ENCODE measurements around the gene TTC3. TPM values are rescaled to one million over a fixed set of nuclear protein-coding genes. Genes with fewer than 3 reads are reported as not detected.

The TTC3 gene
- total RNA-seq, 1 donor from 2014 or later: 223 TPM

DNA sequence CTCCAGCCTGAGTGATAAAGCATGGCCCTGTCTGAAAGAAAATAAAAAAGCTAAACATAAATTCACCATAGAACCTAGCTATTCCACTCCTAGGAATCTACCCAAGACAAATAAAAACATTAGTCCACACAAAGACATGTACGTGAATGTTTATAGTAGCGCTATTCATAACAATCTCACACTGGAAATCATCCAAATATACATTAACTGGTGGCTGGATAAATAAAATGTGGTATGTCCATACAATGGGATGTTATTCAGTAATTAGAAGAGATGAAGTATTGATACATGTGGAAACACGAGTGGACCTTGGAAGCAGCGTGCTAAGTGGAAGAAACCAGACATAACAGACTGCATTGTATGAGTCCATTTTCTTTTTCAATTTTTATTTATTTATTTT lies 36.9 kb upstream of the TTC3 start:
- Histone ChIP-seq H3K27ac (ENCODE audit: low read depth, low read length) (no peak overlapping the region), H3K9me3 (ENCODE audit: insufficient read depth, low read depth, low read length) (no peaks in the 10 kb centered on the region), H2AFZ (ENCODE audit: low read depth, low read length) (no peak overlapping the region), H4K20me1 (ENCODE audit: insufficient read depth, low read length) (no peaks in the 10 kb centered on the region), H3K27me3 (ENCODE audit: insufficient read depth, low read length) (no peaks in the 10 kb centered on the region), H3K79me2 (ENCODE audit: insufficient read depth, low read length) (no peaks in the 10 kb centered on the region), H3K4me1 (ENCODE audit: insufficient read depth, low read length) (no peaks in the 10 kb centered on the region), H3K36me3 (ENCODE audit: insufficient read depth, low read length) (no peaks in the 10 kb centered on the region), H3K4me2 (ENCODE audit: low read length) (no peak overlapping the region), H3K4me3 (ENCODE audit: insufficient read depth, low read depth, low read length) (no peak overlapping the region), H3K9ac (ENCODE audit: low read length) (no peak overlapping the region)
- no peak for DNase-seq (ENCODE audit: low read depth)
- Mint-ChIP-seq H3K27me3 (ENCODE audit: low read depth, unreplicated experiment) (no peaks in the 10 kb centered on the region), H3K4me1 (ENCODE audit: low read depth, unreplicated experiment) (peaks cover 9% of the 10 kb centered on the region), H3K9me3 (ENCODE audit: unreplicated experiment) (no peaks in the 10 kb centered on the region), H3K4me3 (ENCODE audit: unreplicated experiment) (no peak overlapping the region), H3K36me3 (ENCODE audit: low read depth, unreplicated experiment) (no peaks in the 10 kb centered on the region), H3K27ac (ENCODE audit: unreplicated experiment) (no peak overlapping the region)
- FAIRE-seq: no peak
- TF ChIP-seq, protein P1, sequence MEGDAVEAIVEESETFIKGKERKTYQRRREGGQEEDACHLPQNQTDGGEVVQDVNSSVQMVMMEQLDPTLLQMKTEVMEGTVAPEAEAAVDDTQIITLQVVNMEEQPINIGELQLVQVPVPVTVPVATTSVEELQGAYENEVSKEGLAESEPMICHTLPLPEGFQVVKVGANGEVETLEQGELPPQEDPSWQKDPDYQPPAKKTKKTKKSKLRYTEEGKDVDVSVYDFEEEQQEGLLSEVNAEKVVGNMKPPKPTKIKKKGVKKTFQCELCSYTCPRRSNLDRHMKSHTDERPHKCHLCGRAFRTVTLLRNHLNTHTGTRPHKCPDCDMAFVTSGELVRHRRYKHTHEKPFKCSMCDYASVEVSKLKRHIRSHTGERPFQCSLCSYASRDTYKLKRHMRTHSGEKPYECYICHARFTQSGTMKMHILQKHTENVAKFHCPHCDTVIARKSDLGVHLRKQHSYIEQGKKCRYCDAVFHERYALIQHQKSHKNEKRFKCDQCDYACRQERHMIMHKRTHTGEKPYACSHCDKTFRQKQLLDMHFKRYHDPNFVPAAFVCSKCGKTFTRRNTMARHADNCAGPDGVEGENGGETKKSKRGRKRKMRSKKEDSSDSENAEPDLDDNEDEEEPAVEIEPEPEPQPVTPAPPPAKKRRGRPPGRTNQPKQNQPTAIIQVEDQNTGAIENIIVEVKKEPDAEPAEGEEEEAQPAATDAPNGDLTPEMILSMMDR (IDR thresholded peaks at IDR 0.05; ENCODE audit: insufficient read depth, low read depth, low read length): no peak
- TF ChIP-seq EZH2 (IDR thresholded peaks at IDR 0.05; ENCODE audit: insufficient read depth, low read length): no peak

DNA sequence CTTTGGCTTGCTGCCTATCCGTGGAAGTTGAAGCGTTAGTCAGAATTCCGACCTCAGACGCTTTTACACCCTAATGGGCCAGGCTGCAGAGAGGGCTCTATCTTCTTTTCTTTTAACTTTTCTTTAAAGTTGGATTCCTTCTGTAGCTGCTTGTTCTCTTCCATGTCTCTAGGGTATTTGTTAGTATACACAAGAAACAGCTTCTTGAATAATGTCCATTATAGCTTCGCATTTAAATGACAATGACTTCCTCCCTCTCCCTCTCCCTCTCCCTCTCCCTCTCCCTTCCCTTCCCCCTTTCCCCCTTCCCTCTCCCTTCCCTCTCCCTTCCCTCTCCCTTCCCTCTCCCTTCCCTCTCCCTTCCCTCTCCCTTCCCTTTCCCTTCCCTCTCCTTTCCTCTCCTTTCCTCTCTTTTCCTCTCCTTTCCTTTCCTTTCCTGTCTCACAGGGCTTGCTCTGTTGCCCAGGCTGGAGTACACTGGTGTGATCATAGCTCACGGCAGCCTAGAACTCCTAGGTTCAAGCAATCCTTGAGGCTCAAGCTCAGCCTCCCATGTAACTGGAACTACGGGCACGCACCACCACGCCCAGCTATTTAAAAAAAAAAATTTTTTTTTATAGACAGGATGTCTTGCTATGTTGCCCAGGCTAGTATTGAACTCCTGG lies 33.5 kb upstream of the TTC3 start:
- Histone ChIP-seq H3K36me3 (ENCODE audit: insufficient read depth, low read length) (no peaks in the 10 kb centered on the region), H4K20me1 (ENCODE audit: insufficient read depth, low read length) (no peaks in the 10 kb centered on the region), H3K9ac (ENCODE audit: low read length) (no peak overlapping the region), H3K27ac (ENCODE audit: low read depth, low read length) (no peak overlapping the region), H2AFZ (ENCODE audit: low read depth, low read length) (no peak overlapping the region), H3K4me1 (ENCODE audit: insufficient read depth, low read length) (no peaks in the 10 kb centered on the region), H3K4me2 (ENCODE audit: low read length) (no peak overlapping the region), H3K4me3 (ENCODE audit: insufficient read depth, low read depth, low read length) (no peak overlapping the region), H3K27me3 (ENCODE audit: insufficient read depth, low read length) (no peaks in the 10 kb centered on the region), H3K79me2 (ENCODE audit: insufficient read depth, low read length) (no peaks in the 10 kb centered on the region), H3K9me3 (ENCODE audit: insufficient read depth, low read depth, low read length) (no peaks in the 10 kb centered on the region)
- TF ChIP-seq, protein P1 (IDR thresholded peaks at IDR 0.05; ENCODE audit: insufficient read depth, low read depth, low read length): no peak
- no peak for TF ChIP-seq EZH2 (IDR thresholded peaks at IDR 0.05; ENCODE audit: insufficient read depth, low read length)
- FAIRE-seq (no peak), DNase-seq (ENCODE audit: low read depth) (no peak)
- H3K4me3 Mint-ChIP-seq (ENCODE audit: unreplicated experiment): no peak overlapping the region
- no peaks in the 10 kb centered on the region for H3K9me3 Mint-ChIP-seq (ENCODE audit: unreplicated experiment)
- H3K27me3 Mint-ChIP-seq (ENCODE audit: low read depth, unreplicated experiment): peaks cover 3% of the 10 kb centered on the region
- no peaks in the 10 kb centered on the region for H3K36me3 Mint-ChIP-seq (ENCODE audit: low read depth, unreplicated experiment)
- no peaks in the 10 kb centered on the region for H3K4me1 Mint-ChIP-seq (ENCODE audit: low read depth, unreplicated experiment)
- H3K27ac Mint-ChIP-seq (ENCODE audit: unreplicated experiment): no peak overlapping the region

DNA sequence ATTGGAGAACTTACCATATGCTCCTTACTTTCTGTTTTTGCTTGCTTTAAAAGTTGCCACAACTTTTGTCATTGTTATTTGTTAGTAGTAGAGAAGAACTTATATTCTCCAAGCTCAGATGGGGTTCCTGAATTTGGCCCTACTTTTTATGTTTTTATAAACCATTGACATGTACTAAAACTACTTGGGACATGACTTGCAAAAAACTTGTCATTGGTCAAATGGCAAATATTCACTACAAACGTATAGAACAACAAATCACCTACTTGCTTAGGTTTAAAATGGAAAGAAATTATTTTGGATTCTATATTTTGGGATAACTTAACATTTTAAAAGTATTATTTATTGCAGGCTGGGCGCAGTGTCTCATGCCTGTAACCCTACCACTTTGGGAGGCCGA lies 32.8 kb upstream of the TTC3 start:
- H3K27me3 Mint-ChIP-seq (ENCODE audit: low read depth, unreplicated experiment): peaks cover 3% of the 10 kb centered on the region
- H3K27ac Mint-ChIP-seq (ENCODE audit: unreplicated experiment): no peak overlapping the region
- DNase-seq (ENCODE audit: low read depth): no peak
- no peak overlapping the region for H3K4me3 Mint-ChIP-seq (ENCODE audit: unreplicated experiment)
- no peaks in the 10 kb centered on the region for H3K9me3 ChIP-seq (ENCODE audit: insufficient read depth, low read depth, low read length)
- H2AFZ ChIP-seq (ENCODE audit: low read depth, low read length): no peak overlapping the region
- FAIRE-seq: no peak
- H3K27me3 ChIP-seq (ENCODE audit: insufficient read depth, low read length): no peaks in the 10 kb centered on the region
- no peaks in the 10 kb centered on the region for H3K36me3 ChIP-seq (ENCODE audit: insufficient read depth, low read length)
- H3K4me3 ChIP-seq (ENCODE audit: insufficient read depth, low read depth, low read length): no peak overlapping the region
- no peak overlapping the region for H3K4me2 ChIP-seq (ENCODE audit: low read length)
- no peaks in the 10 kb centered on the region for H3K9me3 Mint-ChIP-seq (ENCODE audit: unreplicated experiment)
- H3K9ac ChIP-seq (ENCODE audit: low read length): no peak overlapping the region
- no peaks in the 10 kb centered on the region for H3K4me1 ChIP-seq (ENCODE audit: insufficient read depth, low read length)
- no peak overlapping the region for H3K27ac ChIP-seq (ENCODE audit: low read depth, low read length)
- H3K36me3 Mint-ChIP-seq (ENCODE audit: low read depth, unreplicated experiment): no peaks in the 10 kb centered on the region
- TF ChIP-seq EZH2 (IDR thresholded peaks at IDR 0.05; ENCODE audit: insufficient read depth, low read length): no peak
- TF ChIP-seq, protein P1 (IDR thresholded peaks at IDR 0.05; ENCODE audit: insufficient read depth, low read depth, low read length): no peak
- no peaks in the 10 kb centered on the region for H3K79me2 ChIP-seq (ENCODE audit: insufficient read depth, low read length)
- H3K4me1 Mint-ChIP-seq (ENCODE audit: low read depth, unreplicated experiment): no peaks in the 10 kb centered on the region
- H4K20me1 ChIP-seq (ENCODE audit: insufficient read depth, low read length): no peaks in the 10 kb centered on the region
